GM12874 (cell line): ENCODE measurements around the gene ITPR1.

Source experiments
- CTCF ChIP-seq: IDR thresholded peaks from 2 replicates; pipeline ENCODE4 v1.5.1; 2011; ENCODE audit warnings: low read depth, mild to moderate bottlenecking, control low read depth, low read length, moderate library complexity; ENCODE audit not compliant: insufficient read depth

Gene ITPR1

GRCh38 chr3:4814904-4815574 is 321.9 kb downstream of the ITPR1 start:
- TF ChIP-seq CTCF, result no peak

- TF ChIP-seq CTCF, result no peak
Measured at GRCh38 chr3:4816306-4816705, 323.2 kb downstream of the ITPR1 start.

- no peak for TF ChIP-seq CTCF
Measured at GRCh38 chr3:4816718-4817117, 323.6 kb downstream of the ITPR1 start.

- no peak for TF ChIP-seq CTCF
Measured at GRCh38 chr3:4817128-4817527, 324.0 kb downstream of the ITPR1 start.

- TF ChIP-seq CTCF, result no peak
Measured at GRCh38 chr3:4818164-4818563, 325.0 kb downstream of the ITPR1 start.

GRCh38 chr3:4818986-4819693 is 326.0 kb downstream of the ITPR1 start:
- no peak for TF ChIP-seq CTCF

GRCh38 chr3:4819746-4820145 is 326.6 kb downstream of the ITPR1 start:
- no peak for TF ChIP-seq CTCF
